WI38 (cell line): ENCODE results near the gene TMEM42.

Experiments
- H3K4me3 ChIP-seq: 2 replicates; pipeline ENCODE4 v1.5.1; 2011; ENCODE audit warnings: low read depth, mild to moderate bottlenecking, control low read depth, low read length
- CTCF ChIP-seq: IDR thresholded peaks from 2 replicates; pipeline ENCODE4 v1.5.1; 2012; ENCODE audit warnings: low read depth, mild to moderate bottlenecking, control low read depth, low read length

Gene TMEM42

GRCh38 chr3:44875596-44875995 lies 13.9 kb downstream of the TMEM42 start:
- H3K4me3 ChIP-seq = no peak overlapping the region
- no peak for TF ChIP-seq CTCF

DNA sequence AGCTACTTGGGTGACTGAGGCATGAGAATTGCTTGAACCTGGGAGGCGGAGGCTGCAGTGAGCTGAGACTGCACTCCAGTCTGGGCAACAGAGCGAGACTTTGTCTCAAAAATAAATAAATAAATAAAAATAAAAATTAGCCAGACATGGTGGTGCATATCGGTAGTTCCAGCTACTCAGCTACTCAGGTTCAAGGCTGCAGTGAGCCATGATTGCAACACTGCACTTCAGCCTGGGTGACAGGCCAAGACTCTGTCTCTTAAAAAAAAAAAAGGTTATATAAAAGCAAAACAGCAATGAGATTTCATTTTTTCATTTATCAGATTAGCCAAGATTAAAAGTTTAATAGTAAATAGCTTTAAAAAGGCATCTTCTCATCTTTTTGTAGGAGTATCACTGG lies 15.6 kb downstream of the TMEM42 start:
- no peak overlapping the region for H3K4me3 ChIP-seq
- TF ChIP-seq CTCF = no peak

- no peak overlapping the region for H3K4me3 ChIP-seq
- no peak for TF ChIP-seq CTCF
These were observed 18.6 kb downstream of the TMEM42 start for GRCh38 chr3:44880284-44880683.

- H3K4me3 ChIP-seq = no peak overlapping the region
- TF ChIP-seq CTCF = no peak
These were observed 21.7 kb downstream of the TMEM42 start for GRCh38 chr3:44883213-44883955.

- TF ChIP-seq CTCF = no peak
- no peak overlapping the region for H3K4me3 ChIP-seq
These were observed 22.3 kb downstream of the TMEM42 start for GRCh38 chr3:44883999-44884431.

DNA sequence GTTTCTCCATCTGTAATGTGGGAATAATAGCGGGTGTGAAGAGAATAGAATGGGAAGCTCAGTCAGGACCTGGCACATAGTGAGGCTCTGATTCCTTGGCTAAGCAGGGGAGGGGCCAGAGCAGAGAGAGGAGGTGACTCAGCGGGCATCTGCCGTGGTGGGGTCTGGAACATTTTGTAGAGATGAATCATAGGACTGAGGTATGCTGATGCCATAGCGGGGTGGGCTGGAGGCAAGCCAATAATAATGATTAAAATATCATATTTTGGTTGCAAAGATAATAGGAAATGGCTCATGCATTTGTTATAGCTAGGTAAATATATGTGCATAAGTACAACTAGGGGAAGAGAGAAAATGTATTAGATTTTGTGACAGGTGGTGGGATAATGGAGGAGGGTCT lies 23.9 kb downstream of the TMEM42 start:
- no peak overlapping the region for H3K4me3 ChIP-seq
- no peak for TF ChIP-seq CTCF

DNA sequence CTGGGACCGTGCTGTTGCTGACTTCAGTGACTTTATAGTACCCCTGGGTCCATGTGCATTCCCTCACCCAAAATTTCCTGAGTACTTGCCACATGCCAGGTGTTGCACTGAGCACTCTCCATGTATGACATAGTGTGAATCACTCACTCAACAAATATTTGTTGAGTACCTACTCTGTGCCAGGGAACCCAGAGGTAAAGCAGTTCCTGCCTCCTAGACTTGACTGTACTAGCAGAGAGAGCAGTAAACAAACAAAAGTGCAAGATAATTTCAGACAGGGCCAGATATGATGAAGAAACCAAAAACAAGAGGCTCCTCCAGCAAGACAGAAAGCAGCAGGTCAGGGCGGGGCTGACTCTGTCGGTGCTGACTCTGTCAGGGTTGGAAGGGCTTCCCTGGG lies 24.8 kb downstream of the TMEM42 start:
- no peak for TF ChIP-seq CTCF
- no peak overlapping the region for H3K4me3 ChIP-seq
